T-helper 9 cell (primary cell): ENCODE data around the gene PPHLN1.

Source experiments
- DNase-seq: peaks from one replicate; pipeline ENCODE4 v3.0.0-alpha.2; 2020
- total RNA-seq, 2 donors: gene quantifications; one replicate each; lab custom pipeline; 2026; lab: John Stamatoyannopoulos, UW

The PPHLN1 gene, protein sequence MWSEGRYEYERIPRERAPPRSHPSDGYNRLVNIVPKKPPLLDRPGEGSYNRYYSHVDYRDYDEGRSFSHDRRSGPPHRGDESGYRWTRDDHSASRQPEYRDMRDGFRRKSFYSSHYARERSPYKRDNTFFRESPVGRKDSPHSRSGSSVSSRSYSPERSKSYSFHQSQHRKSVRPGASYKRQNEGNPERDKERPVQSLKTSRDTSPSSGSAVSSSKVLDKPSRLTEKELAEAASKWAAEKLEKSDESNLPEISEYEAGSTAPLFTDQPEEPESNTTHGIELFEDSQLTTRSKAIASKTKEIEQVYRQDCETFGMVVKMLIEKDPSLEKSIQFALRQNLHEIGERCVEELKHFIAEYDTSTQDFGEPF
- total RNA-seq = 85.7 to 110 reads per million in 2 donors

DNA sequence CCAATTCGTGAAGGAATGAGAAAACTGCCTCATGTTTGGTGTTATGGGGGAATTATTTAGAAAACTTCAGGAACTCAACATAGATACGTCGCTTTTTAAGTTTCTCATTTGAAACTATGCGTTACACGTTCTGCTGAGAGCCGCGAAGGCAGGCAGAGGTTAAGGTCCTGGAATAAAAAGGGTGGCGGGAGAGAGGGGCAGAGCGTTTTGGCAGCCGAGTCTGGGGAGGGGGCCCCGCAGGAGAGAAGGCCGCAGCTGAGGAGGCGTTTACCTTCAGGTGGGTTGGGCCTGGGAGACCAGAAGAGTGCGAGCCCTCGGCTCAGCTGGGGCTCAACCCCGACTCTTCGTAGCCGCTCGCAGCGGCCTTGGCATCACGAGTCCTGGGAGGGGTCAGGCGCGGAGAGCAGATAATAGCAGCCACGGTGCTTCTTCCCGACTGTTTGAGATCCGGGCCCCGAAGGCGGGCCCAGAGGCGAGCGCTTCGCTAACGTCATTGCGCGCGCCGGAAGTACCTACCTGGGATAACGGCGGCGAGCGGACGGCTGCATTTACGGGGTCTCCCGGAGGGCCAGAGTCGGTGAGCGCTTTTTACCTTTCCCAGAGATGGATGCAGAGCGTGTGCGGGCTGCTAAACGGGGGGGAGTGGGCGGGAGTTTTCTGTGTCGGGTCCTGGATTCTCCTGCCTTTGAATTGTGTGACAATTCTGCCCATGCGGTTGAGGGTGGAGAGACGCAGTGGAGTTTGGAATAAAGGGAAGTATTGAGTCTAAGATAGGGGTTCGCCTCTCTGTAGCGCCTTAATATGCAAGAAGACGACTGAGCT is at the start of gene PPHLN1, which contains the start of gene ZCRB1:
Gene PPHLN1, plus strand, starts transcription at position 515 of the 822 bp plus-strand sequence. CDS start 9,736 bp downstream, outside the sequence.
Gene ZCRB1, minus strand, starts transcription at position 442 of the 822 bp plus-strand sequence. CDS start 1,992 bp downstream, outside the sequence.
- peak; percentile 72 for DNase-seq

DNA sequence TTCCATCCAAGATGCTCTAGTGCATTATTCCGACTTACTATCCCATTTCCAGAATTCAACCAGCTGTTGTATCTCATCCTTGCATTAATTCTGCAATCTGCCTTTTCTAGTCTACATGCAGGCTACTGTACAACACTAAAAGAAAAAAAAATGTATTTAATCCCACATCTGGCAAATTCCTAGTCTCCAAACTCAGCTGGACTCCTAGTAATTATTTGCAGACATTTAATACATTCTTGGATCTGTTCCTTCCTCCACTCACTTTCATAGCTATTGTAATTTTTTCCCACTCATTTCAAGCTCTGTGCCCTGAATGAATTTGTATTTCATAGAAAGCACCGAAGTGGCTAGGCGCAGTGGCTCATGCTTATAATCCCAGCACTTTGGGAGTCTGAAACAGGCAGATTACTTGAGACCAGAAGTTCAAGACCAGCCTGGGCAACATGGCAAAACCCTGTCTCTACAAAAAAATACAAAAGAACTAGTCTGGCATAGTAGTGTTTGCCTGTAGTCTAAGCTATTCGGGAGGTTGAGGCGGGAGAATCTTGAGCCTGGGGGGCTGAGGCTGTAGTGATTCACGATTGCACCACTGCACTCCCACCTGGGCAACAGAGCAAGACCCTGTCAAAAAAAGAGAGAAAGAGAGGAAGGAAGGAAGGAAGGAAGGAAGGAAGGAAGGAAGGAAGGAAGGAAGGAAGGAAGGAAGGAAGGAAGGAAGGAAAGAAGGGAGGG is 48.4 kb upstream of the PPHLN1 start:
- DNase-seq = no peak

DNA sequence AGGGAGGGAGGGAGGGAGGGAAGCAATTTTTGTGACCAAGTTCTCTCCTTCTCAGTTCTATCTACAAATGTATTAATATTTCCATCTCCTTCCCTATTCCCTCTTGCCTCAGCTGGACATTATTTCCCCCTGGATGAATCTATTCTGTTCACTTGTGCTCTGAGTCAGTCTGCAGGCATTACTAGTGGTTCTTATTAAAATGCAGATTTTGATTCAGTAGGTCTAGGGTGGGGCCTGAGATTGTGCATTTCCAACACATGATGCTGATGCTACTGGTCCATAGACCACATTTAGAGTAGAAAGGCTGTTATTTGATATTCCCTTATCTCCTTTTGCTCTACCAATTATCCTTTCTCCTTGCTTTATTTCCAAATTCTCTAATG is 47.8 kb upstream of the PPHLN1 start:
- DNase-seq = no peak

DNA sequence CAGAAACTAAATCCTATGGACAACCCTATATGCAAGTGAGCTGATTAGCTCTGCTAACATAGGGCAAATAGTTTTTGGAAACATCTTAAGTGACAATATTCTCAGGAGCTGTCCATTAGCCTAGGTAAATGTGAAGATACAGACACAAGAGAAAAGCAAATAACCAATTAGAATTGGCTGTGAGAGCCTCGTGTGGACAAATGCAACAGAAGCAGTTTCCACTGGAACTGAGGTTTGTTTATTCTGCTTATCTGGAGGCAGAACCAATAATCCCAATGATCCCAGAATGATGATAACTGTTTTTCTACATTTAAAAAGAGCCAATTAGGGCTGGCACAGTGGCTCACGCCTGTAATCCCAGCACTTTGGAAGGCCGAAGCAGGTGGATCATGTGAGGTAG is 44.7 kb upstream of the PPHLN1 start:
- no peak for DNase-seq

DNA sequence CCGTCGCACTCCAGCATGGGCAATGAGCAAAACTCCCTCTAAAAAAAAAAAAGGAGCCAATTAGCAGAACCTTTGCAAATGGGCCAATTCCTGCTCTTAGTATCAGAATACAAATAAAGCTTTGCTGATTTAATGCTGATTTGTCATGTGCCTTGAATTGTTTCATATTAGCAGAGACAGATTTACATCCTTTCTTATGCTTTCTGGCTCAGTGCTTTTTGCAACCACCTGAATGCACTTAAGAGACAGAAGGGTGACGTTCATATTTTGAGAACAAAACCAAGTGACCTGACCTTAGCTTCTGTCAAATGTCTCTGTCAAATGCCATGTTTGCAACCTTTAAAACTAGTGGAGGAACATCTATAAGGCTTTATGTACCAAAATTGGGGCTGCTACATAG is 44.1 kb upstream of the PPHLN1 start:
- no peak for DNase-seq

DNA sequence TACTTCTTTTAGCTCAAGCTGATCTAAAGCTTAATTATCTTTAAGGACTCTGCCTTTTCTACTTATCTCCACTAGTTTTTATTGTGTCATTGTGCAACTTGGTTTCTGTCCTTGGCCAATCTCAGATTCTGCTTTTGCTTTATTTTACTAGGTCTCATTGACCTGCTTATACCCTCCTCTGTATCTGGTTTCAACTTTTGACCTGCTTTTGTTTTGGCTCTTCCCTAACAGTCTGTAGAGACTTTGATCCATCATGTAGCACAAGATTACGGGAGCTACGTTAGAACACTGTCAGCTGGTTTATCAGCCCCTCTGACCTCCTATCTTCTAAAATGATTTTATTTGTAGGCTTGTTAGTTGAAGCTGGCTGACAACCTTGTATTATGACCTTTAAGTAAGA is 43.7 kb upstream of the PPHLN1 start:
- no peak for DNase-seq

DNA sequence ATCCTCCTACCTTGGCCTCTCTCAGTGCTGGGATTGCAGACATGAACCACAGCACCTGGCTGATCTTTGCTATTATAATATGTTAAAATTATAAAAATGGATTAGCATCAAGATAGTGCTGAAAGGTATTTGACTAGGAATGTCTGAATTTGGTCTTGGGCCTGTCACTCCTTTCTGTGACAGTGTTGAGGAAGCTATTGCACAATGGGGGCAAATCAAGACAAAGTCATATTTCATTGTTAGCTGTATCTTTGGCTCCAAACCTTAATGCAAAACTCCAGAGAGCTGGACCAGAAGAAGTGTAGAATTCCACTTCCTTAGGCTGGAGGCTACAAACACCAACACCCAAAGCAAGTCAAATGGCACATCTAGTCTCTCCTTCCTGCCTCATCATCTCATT is 42.2 kb upstream of the PPHLN1 start:
- no peak for DNase-seq

DNA sequence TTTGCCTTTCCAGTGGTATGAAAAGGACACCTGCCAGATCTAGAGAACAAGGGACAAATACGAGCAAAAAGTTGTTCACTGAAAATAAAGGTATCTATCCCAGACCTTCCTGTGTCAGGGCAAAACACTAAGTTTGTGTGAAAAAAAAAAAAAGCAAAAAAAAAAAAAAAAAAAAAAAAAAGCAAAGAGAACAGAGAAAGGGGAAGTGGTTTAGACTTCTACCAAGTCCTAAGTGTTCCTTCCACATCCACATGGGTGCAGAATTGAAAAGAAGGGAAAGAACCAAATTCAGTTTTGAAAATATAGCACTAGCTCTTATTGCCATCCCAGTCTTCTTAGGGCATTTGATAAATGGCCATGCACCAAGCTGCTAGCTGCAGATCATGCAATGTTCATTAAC is 41.8 kb upstream of the PPHLN1 start:
- DNase-seq = no peak

DNA sequence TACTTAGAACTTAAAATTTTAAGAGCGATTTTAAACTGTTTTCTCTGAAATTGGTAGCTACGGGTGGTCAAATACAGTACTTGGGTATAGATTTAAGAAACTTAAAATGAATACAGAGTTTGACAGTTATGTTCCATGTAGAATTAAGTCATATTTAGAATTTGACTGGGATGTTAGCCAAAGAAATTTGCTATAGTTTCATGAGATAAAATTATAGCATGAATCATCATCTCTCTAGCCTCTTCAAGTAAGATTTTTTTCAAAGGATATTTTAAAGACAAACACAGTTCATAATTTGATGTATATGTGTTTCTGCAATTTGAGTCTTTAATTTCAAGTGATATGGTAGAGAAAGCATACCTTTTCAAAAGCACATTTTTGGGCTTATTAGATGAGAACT is 41.1 kb upstream of the PPHLN1 start:
- DNase-seq = no peak

DNA sequence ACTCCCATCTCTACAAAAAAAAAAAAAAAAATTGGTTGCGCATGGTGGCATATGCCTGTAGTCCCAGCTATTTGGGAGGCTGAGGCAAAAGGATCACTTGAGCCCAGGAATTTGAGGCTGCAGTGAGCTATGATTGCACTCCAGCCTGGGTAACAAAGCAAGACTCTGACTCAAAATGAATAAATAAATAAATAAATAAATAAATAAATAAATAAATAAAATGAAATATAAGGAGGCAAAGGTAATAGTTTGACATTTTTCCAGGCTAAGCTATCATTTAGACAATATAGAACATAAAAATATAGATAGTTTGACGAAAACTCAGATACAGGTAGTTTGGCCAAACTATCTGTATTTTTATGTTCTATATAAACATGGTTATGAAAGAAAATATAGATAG is 40.5 kb upstream of the PPHLN1 start:
- no peak for DNase-seq

DNA sequence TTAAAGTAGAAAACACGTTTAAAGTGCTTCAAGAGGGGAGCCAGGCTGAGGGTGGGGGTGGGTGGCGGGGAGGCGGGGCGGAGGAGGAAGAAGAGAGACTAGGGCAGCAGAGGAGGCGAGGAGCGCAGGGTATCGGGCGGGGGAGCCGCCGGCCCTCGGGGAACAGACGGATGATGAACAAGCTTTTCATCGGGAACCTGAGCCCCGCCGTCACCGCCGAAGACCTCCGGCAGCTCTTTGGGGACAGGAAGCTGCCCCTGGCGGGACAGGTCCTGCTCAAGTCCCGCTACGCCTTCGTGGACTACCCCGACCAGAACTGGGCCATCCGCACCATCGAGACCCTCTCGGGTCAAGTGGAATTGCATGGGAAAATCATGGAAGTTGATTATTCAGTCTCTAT is 39.2 kb upstream of the PPHLN1 start:
- DNase-seq = no peak

DNA sequence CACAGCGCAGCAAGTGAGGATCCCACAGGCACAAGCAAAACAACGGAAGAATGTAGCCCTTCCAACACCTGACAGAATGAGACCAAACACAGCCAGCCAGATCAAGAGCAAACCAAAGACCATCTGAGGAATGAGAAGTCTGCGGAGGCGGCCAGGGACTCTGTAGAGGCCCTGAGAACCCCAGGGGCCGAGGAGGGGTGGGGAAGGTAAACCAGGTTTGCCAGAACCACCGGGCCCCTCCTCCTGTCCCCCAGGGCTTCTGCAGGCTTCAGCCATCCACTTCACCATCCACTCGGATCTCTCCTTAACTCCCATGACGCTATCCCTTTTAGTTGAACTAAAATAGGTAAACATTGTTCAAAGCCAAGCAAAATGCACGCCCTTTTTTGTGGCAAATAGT is 37.4 kb upstream of the PPHLN1 start:
- DNase-seq = no peak

DNA sequence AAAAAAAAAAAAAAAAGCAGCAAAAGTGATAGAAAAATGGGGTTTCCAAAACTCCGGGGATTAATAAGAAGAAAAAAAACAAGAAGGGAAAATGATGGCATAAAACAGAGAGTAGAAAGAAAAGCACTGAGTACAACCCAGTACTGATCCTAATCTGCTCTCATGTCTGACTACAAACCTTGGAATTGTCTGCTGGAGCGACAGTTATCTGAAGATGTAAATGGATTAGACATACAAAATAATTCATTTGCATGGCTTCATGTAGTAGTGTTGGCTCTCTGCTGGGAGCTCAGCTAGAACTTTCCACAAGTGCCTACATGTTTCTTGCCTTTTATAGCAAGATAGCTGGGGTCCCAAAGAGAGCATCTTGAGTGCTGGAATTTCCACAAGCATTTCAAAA is 34.3 kb upstream of the PPHLN1 start:
- no peak for DNase-seq

DNA sequence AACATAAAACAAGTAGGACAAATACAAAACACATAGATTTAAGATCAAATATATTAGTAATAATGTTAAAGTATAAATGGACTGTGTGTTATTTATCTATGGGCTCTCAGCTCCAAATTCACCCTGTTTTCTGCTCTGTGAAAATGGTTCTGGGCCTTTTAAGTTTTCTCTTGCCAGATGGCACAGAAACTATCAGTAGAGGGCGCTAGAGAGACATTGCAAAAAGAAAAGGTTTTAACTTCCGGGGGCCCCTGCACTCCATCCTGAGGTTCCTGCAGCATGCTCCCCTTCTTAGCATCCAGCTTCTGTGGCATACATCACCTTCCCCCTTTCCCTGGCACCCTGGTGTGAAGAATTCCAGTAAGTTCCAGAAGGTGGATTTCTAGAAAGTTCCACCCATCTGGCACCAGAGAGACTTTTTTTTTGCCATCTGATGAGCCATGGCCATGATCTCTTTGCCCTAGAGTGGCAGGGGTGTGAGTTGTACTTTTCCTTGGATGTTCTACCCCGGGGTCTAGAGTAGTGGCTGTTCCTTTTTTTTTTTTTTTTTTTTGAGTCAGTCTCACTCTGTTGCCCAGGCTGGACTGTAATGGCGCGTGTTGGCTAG is 29.4 kb upstream of the PPHLN1 start:
- DNase-seq = no peak

DNA sequence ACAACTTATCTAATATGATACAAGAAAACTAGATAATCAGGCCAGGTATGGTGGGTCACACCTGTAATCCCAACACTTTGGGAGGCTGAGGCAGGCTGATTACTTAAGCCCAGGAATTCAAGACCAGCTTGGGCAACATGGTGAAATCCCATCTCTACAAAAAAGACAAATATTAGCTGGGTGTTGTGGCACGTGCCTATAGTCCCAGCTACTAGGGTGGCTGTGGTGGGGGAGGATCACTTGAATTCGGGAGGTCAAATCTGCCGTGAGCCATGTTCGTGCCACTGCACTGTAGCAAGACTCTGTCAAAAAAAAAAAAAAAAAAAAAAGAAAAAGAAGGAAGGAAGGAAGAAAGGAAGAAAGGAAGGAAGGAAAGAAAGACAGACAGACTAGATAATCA is 27.1 kb upstream of the PPHLN1 start:
- DNase-seq = no peak

DNA sequence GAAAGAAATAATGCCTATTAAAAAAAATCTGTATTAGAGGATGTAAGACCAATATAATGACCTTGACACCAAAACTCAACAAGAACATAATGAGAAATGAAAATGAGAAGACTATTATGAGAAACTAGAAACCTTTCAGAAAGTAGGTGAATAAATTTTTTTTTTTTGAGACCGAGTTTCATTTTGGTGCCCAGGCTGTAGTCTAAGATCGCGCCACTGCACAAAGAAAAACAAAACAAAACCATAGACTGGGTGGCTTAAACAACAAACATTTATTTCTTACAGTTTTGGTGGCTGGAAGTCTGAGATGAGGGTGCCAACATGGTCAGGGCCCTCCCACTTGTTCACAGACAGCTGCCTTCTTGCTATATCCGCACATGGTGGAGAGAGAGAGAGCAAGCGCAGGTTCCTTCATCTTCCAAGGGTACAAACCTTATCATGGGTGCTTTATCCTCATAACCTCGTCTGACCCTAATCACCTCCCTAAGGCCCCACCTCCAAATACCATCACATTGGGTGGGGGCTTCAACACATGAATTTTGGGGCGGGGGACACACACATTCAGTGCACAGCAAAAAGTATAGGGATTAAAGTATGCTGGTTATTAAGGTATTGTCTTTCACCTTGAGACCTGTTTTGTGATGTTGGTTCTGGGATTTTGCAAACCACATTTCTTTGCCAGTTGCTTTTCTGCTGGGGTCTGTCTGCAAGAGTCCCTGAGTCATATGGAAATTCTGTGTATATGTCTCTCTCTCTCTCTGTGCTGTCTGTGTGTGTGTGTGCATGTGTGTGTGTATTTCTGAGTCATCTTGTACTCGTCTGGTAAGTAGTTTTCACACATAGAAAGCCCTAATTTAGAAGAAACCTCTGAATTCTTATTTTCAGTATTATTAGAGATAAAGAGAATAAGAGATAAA is 26.3 kb upstream of the PPHLN1 start:
- DNase-seq = no peak

DNA sequence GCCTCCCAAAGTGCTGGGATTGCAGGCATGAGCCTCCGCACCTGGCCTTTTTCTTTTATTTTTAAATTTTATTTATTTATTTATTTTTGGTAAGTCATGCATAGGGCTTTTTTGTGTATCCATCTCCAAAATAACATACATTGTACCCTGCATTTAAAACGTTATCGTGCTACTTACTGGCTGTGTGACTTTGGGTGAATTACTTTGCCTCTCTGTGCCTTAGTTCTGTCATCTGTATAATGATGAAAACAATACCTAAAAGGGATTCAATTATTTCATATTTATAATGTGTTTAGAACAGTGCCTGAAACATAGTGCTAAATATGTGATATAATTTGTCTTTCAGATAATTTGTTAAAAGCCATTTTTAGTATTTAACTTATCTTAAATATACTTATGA is 19.7 kb upstream of the PPHLN1 start:
- no peak for DNase-seq

DNA sequence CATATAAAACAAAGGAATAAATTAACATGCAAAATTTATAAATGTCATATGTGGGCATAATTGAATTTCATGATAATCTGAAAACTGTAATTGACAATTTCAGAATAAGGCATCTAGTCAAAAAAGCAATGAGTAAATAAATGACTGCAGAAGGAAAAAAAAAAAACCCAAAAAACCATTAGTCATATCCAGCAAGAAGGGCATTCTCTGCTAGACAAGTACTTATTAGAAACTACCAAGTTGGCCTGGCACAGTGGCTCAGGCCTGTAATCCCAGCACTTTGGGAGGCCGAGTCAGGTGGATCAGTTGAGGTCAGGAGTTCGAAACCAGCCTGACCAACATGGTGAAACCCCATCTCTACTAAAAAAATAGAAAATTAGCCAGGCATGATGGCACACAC is 17.6 kb upstream of the PPHLN1 start:
- no peak for DNase-seq

DNA sequence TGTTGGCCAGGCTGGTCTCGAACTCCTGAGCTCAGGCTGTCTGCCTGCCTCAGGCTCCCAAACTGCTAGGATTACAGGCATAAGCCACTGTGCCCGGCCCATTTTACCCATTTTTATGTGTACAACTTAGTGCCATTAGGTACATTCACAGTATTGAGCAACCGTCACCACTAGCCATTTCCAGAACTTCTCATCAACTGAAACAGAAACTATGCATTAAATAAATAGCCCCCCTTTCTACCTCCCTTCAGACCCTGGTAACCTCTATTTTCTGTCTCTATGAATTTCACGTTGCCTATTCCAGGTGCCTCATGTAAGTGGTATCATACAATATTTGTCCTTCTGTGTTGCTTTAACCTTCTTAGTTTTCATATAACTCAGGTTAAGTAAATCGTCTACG is 16.0 kb upstream of the PPHLN1 start:
- DNase-seq = no peak

DNA sequence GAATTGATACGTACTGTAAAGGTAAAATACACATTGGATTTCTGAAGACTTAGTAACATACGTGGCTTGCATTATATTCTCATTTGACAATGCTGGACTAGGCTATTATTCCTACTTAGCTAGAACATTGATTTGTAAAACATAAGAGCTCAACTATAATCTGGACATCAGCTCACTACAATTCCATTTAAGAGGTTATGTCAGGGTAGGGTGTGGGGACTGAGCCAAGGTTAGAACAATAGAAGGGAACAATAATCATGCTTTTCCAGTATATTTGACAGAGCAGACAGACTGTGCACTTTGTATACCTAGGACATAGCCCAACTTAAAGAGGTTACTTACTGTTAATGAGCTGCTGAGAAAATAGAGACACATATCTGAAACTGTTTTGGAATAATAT is 10.9 kb upstream of the PPHLN1 start:
- DNase-seq = no peak

DNA sequence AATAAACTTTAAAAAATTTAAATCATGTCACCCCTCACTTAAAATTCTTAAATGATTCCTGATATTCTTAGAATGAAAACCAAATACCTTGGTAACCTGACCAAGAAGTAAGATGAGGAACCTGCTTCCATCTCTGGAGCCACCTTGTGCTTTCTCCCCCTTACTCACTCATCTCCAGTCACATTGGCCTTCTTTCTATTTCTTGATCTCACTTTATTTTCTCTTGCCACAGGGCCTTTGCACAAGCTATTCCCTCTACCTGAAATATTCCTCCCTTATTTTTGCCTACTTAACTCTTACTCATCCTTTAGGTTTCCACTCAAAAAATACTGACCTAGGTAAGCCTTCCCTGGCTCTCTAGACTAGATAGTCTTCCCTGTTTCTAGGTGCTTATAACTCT is 5.2 kb upstream of the PPHLN1 start:
- DNase-seq = no peak

DNA sequence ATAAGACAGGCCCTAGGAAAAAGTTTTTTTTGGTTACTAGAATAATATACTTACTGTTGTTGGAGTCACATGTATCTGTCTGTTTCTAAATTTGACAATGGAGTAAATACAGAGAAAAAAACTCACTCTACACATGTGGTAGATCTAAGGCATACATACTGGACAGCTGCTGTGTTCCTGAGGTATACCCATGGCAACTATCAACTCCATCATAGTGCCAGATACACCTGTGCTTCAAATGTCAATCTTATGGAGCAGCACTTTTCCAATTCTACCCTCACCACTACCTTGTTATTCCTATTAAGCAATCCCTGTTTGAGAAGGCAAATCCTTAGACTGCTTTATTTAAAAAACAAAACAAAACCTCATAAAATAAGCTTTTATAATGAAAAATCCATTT is 3.4 kb upstream of the PPHLN1 start:
- no peak for DNase-seq
